ENCODE results near the gene SMKR1. TPM values are rescaled to one million over a fixed set of nuclear protein-coding genes. Genes with fewer than 3 reads are reported as not detected.
A peak's percentile ranks its signal among the peaks of the same experiment; 100 is the strongest.

The SMKR1 gene
- total and polyA plus RNA-seq, 9 donors: 0.26 to 0.49 (median 0.39) TPM; not detected in 5

- 14% methylated on average over 4 of the region's 12 CpGs for WGBS (ENCODE audit: insufficient coverage)
- H3K27me3 ChIP-seq (ENCODE audit: control insufficient read depth, insufficient read depth, low read length): peaks cover 3% of the 10 kb centered on the region
- no peaks in the 10 kb centered on the region for H3K9me3 ChIP-seq (replicated peaks; ENCODE audit: control insufficient read depth, low read depth, low read length)
- no peak overlapping the region for H3K4me3 ChIP-seq (ENCODE audit: low read length)
- H3K4me1 ChIP-seq (ENCODE audit: control insufficient read depth, insufficient read depth, low read length): no peaks in the 10 kb centered on the region
- H3K27ac ChIP-seq (ENCODE audit: low read length): no peak overlapping the region
- DNase-seq: peak; percentile 30
- no peaks in the 10 kb centered on the region for H3K36me3 ChIP-seq (ENCODE audit: control insufficient read depth, insufficient read depth, low read length)
Observed at GRCh38 chr7:129561677-129562359, 59.5 kb downstream of the SMKR1 start.

Other genes with a start within 250 kb of the SMKR1 start
- 5.2 TPM for gene STRIP2, start 68.1 kb upstream of the SMKR1 start, total RNA-seq
- 10 to 100 TPM in 1 of 8 donors, 1 to 10 TPM in 7; 5.1 to 10.1 (median 6.2) TPM for gene STRIP2, start 68.1 kb upstream of the SMKR1 start, polyA plus RNA-seq (ENCODE audit: insufficient read depth in 1 of 8, insufficient read length in 8 of 8, low replicate concordance in 1 of 8)
- gene NRF1, start 109.2 kb downstream of the SMKR1 start, total RNA-seq: 10.0 TPM
- 10 to 100 TPM; 11.3 to 15.3 (median 13.0) TPM for gene NRF1, start 109.2 kb downstream of the SMKR1 start, polyA plus RNA-seq (ENCODE audit: insufficient read depth in 1 of 8, insufficient read length in 8 of 8, low replicate concordance in 1 of 8)

Measured in muscle of leg (tissue), 11 donors.